HepG2 (cell line): ENCODE measurements around the gene TRIM15. TPM values are rescaled to one million over a fixed set of nuclear protein-coding genes. Genes with fewer than 3 reads are reported as not detected.
A peak's percentile ranks its signal among the peaks of the same experiment; 100 is the strongest.

Experiments used
- FOXP4 ChIP-seq: sonication (generic); formaldehyde crosslinking; IDR thresholded peaks from 2 replicates; pipeline ENCODE4 v1.4.0; 2020; ENCODE audit warnings: missing genetic modification reagents
- IRX3 ChIP-seq: sonication (generic); formaldehyde crosslinking; IDR thresholded peaks from 2 replicates; pipeline ENCODE4 v1.8.1; 2023; ENCODE audit warnings: mild to moderate bottlenecking, low read depth, missing genetic modification reagents, borderline replicate concordance
- MXI1 ChIP-seq: IDR thresholded peaks from 3 replicates; pipeline ENCODE4 v1.6.1; 2012; ENCODE audit warnings: low read depth, low read length, inconsistent platforms, borderline replicate concordance
- RFXANK ChIP-seq: IDR thresholded peaks from 2 replicates; pipeline ENCODE4 v1.6.1; 2016
- RNF219 ChIP-seq: sonication (generic); formaldehyde crosslinking; IDR thresholded peaks from 2 replicates; pipeline ENCODE4 v1.5.0; 2020; ENCODE audit warnings: mild to moderate bottlenecking, missing genetic modification reagents
- SETDB1 ChIP-seq: sonication (generic); formaldehyde crosslinking; IDR thresholded peaks from 2 replicates; pipeline ENCODE4 v1.5.1; 2020; ENCODE audit warnings: missing genetic modification reagents, mild to moderate bottlenecking, borderline replicate concordance
- SRSF4 ChIP-seq: fragments of 200-400 bp; formaldehyde crosslinking; IDR thresholded peaks from one replicate; pipeline ENCODE4 v1.6.1; 2018; ENCODE audit warnings: mild to moderate bottlenecking, low read depth, low read length, moderate library complexity; ENCODE audit not compliant: poor library complexity, severe bottlenecking
- TEAD3 ChIP-seq: optimal IDR thresholded peaks from 2 replicates; pipeline ENCODE3; 2016; ENCODE audit warnings: borderline replicate concordance
- TRAFD1 ChIP-seq: sonication (generic); formaldehyde crosslinking; IDR thresholded peaks from 2 replicates; pipeline ENCODE4 v1.5.1; 2020; ENCODE audit warnings: missing genetic modification reagents, mild to moderate bottlenecking, borderline replicate concordance
- USF2 ChIP-seq, 2 experiments: sonication (generic) in 1 of 2; formaldehyde crosslinking in 1 of 2; IDR thresholded peaks; 2 replicates each; pipeline versions ENCODE4 v1.5.1 to v1.6.1; 2011 to 2020; ENCODE audit warnings: borderline replicate concordance in 1 of 2, low read depth in 1 of 2, low read length in 1 of 2, mild to moderate bottlenecking in 1 of 2, missing genetic modification reagents in 1 of 2, moderate library complexity in 1 of 2
- YY1 ChIP-seq: IDR thresholded peaks from 2 replicates; pipeline ENCODE4 v1.6.1; 2011; ENCODE audit warnings: low read length, low read depth, moderate library complexity, mild to moderate bottlenecking; ENCODE audit not compliant: insufficient read depth, insufficient replicate concordance
- ZFX ChIP-seq: sonication (generic); formaldehyde crosslinking; IDR thresholded peaks from 2 replicates; pipeline ENCODE4 v1.4.0; 2020; ENCODE audit warnings: mild to moderate bottlenecking, low read depth, missing genetic modification reagents, moderate library complexity
- ZHX1 ChIP-seq: sonication (generic); formaldehyde crosslinking; IDR thresholded peaks from 2 replicates; pipeline ENCODE4 v1.8.1; 2022; ENCODE audit warnings: low read depth, mild to moderate bottlenecking, missing genetic modification reagents
- ZNF292 ChIP-seq: sonication (generic); formaldehyde crosslinking; IDR thresholded peaks from 2 replicates; pipeline ENCODE4 v1.8.1; 2022; ENCODE audit warnings: mild to moderate bottlenecking, low read depth, missing genetic modification reagents, borderline replicate concordance
- ZNF446 ChIP-seq: sonication (generic); formaldehyde crosslinking; IDR thresholded peaks from 2 replicates; pipeline ENCODE4 v1.5.0; 2020; ENCODE audit warnings: mild to moderate bottlenecking, missing genetic modification reagents
- ZNF883 ChIP-seq: sonication (generic); formaldehyde crosslinking; IDR thresholded peaks from 2 replicates; pipeline ENCODE4 v1.5.1; 2020; ENCODE audit warnings: mild to moderate bottlenecking, missing genetic modification reagents; ENCODE audit errors: not compliant biosample characterization
- polyA plus RNA-seq, 8 experiments: library from polyadenylated mRNA; depleted of rRNA in 3 of 8; stranded (reverse) in 7 of 8; unstranded in 1 of 8; fragments of >200 nt; fragmentation: Illumina TruSeq in 4 of 8; extraction: Trizol in 4 of 8; gene quantifications; 2 replicates each; pipeline versions ENCODE4 v1.2.1 to v1.2.3, GENCODE V29; 2011 to 2016; ENCODE audit warnings: low read depth in 4 of 8, missing spikeins in 1 of 8, mixed read lengths in 1 of 8; ENCODE audit not compliant: insufficient read depth in 1 of 8
- total RNA-seq, 5 experiments: library from RNA; depleted of rRNA; stranded (reverse); fragments of >200 nt; fragmentation: Illumina TruSeq; extraction: Trizol; gene quantifications; 2 replicates each; pipeline ENCODE4 v1.2.3, GENCODE V29; 2016; ENCODE audit warnings: low read depth in 1 of 5

TRIM15 gene
- total and polyA plus RNA-seq, 2 of the 13 experiments (the other 11 are each of a cell fraction or from before 2014, with no cell fraction given), result 35.1 to 38.2 TPM

GRCh38 chr6:30213957-30214656, 50.8 kb downstream of the TRIM15 start (continued):
- TF ChIP-seq SETDB1 (CRISPR knock-in tag) (no peak), FOXP4 (CRISPR knock-in tag) (peak; percentile 35), TEAD3 (peak; percentile 64), ZNF446 (peak; percentile 68; the same call in 1 of the 2 replicates), ZFX (CRISPR knock-in tag) (peak; percentile 75; the same call in 1 of the 2 replicates), USF2 (IDR thresholded peaks at IDR 0.05; ENCODE audit: low read depth, low read length) (no peak), USF2 (CRISPR knock-in tag; IDR thresholded peaks at IDR 0.05; ENCODE audit: borderline replicate concordance) (peak; percentile 26; the same call in 1 of the 2 replicates), ZNF883 (CRISPR knock-in tag) (peak; percentile 91), ZHX1 (CRISPR knock-in tag) (0 out of 2 replicates have a peak, but pooled peaks have one; percentile 76), TRAFD1 (CRISPR knock-in tag) (peak; percentile 65; the same call in 1 of the 2 replicates), RFXANK (no peak), YY1 (peak; percentile 63), SRSF4 (no peak), MXI1 (peak; percentile 84; the same call in 1 of the 3 replicates), RNF219 (CRISPR knock-in tag) (no peak), ZNF292 (CRISPR knock-in tag) (peak; percentile 96), IRX3 (CRISPR knock-in tag) (no peak; the same call in 1 of the 2 replicates)
